NCI-H446 (cell line): ENCODE measurements around the gene SERPINH1.
A peak's percentile ranks its signal among the peaks of the same experiment; 100 is the strongest.

ENCODE experiments used
- DNase-seq, 2 experiments: peaks; one replicate each; lab custom pipeline; 2025; lab: John Stamatoyannopoulos, UW

SERPINH1 gene

DNA sequence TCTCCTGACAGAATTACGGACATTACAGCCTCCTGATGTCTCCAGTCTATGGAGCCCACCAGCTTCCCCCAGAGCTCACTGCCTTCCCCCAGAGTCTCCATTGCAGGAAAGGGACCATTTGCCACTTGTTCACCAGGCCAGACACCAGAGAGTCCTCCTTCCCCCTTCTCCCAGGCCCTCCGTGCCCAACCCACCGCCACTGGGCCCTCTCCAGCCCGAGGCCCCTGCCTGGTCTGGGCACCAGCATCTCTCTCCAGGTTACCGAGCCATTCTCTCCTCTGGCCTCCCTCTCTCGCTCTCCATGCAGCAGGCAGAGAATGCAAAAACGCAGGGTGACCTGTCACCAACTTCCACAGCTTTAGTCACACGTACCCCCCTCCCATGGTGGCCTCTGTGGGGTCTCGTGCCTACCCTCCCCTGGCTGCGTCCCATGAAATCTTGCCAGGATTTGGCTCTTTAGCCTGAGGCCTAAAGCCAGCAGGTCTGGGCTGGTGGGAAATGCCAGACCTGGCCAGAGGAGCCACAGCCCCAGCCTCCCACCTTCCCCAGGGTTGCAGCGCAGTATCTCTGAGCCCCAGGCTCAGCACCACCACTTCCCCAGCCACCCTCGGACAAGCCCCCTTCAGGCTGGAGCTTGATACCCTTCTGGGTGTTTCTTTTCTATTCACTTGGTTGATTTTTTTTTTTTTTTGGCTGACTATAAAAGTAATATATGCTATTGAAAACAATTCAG lies 6.8 kb upstream of the SERPINH1 start:
- no peak for DNase-seq

- DNase-seq = no peak
Observed at GRCh38 chr11:75556275-75556674, 5.8 kb upstream of the SERPINH1 start.

- DNase-seq = peak in 1 of 2 experiments; percentile 69
Observed at GRCh38 chr11:75557666-75558494, 4.2 kb upstream of the SERPINH1 start.

GRCh38 chr11:75558939-75559843 lies 2.9 kb upstream of the SERPINH1 start:
- DNase-seq = no peak

- DNase-seq = no peak
Observed at GRCh38 chr11:75560644-75561043, 1.4 kb upstream of the SERPINH1 start.

DNA sequence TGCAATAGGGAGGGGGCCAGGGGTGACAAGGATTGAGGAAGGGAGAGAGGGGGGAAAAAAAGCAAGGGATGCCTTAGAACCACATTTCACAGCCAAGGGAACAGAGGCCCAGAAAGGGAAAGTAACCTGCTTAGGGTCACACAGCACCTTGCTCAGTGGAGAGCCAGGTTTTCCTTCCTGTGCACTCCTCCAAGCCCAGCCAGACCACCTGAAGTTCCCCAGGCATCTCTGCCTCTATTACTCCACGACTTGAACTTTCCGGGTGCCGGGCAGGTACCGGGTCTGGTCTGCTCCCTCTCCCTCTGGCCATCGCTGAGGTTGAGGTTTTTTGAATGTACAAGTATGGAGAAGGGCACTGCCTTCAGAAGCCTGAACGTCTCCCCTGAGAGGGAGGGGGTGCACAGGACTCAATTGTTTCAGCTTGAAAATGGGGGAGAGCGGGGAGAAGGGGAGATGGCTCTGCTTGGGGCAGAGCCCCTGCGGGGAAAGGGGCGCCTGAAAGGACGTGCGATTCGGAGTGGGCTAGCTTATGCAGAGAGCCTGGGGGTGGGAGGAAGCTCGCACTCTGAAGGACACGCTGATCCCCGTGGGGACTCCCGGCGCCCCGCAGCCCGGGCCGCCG lies 516 bp upstream of the SERPINH1 start:
- no peak for DNase-seq

GRCh38 chr11:75562836-75563484 lies 907 bp downstream of the SERPINH1 start:
- DNase-seq = no peak

GRCh38 chr11:75563501-75563977 lies 1.5 kb downstream of the SERPINH1 start:
- no peak for DNase-seq

DNA sequence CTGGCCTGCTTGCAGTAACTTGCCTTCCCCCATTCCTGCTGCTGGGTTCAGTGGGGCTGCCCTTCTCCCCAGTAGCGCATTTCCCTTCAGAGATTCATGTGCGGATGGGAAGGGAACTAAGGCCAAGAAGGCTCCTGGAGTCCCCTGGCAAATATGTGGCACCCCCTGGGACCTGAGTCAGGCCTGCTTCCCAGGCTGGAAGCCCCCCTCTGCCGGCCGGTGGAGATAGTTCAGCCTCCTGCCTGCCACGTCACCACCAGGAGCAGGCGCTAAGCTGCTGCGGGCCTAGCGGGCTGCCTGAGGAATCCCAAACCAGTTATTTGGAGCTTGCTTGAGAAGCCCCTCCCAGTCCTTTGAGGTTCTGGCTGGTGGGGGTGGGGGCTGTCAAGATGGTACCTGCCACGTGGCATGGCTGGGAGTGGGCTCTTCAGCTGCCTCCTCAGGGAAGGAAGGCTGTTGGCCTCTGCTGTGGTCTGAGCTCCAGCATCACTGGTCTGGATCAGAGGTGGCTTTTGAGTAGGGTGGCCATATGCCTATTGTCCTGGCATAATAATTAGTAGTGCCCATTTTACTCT lies 2.0 kb downstream of the SERPINH1 start:
- DNase-seq = no peak

DNA sequence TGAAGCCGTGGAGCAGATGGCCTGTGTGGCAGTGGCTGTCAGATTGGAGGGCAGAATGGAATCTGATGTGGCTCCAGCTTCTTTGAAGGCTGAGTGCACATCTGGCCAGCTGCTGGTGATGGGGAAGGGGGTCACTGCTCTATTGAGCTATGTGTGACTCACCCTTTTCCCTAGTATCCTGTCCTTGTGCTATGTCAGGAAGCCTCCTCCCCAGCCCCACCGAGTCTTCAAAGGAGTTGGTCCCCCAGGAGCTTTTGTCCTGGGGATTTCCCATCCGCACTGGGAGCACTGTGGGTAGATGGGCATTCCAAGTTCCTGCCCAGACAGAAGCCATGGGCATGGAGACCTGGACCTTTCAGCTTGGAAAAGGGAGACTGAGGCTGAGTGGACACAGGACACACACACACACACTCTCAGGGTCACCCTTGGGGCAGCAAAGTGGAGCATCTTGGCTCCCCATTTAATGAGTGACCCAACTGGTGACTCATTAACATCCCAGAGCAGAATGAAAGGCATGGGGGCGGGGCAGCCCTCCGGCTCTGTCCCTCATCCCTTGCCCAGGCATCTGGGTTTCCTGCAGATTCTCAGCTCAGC lies 3.3 kb downstream of the SERPINH1 start:
- DNase-seq = no peak

GRCh38 chr11:75565916-75566762 lies 4.1 kb downstream of the SERPINH1 start:
- no peak for DNase-seq

GRCh38 chr11:75566763-75567279 lies 4.8 kb downstream of the SERPINH1 start:
- no peak for DNase-seq

DNA sequence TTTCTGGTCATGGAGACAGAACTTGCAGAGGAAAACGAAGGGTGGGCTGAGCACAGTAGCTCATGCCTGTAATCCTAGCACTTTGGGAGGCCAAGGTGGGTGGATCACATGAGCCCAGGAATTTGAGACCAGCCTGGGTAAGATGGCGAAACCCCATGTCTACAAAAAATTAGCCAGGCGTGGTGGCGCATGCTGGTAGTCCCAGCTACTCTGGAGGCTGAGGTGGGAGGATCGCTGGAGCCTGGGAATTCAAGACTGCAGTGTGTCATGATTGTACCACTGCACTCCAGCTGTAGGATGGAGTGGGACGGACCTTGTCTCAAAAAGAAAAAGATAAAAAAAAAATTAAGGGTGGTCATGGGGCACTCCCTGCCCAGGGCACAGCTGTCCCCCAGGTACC lies 5.9 kb downstream of the SERPINH1 start:
- DNase-seq = no peak

- DNase-seq = no peak
Observed at GRCh38 chr11:75568616-75569219, 6.7 kb downstream of the SERPINH1 start.

GRCh38 chr11:75570559-75571139 lies 8.6 kb downstream of the SERPINH1 start:
- no peak for DNase-seq

- DNase-seq = no peak
Observed at GRCh38 chr11:75571625-75572024, 9.6 kb downstream of the SERPINH1 start.

GRCh38 chr11:75572744-75573143 lies 10.7 kb downstream of the SERPINH1 start:
- no peak for DNase-seq
